ENCODE results near the gene SYNGR1. TPM values are rescaled to one million over a fixed set of nuclear protein-coding genes. Genes with fewer than 3 reads are reported as not detected.

SYNGR1 gene
- total and polyA plus RNA-seq, 2 of the 8 experiments (the other 6 are each of a cell fraction or from before 2014, with no cell fraction given): 32.5 to 84.7 TPM

DNA sequence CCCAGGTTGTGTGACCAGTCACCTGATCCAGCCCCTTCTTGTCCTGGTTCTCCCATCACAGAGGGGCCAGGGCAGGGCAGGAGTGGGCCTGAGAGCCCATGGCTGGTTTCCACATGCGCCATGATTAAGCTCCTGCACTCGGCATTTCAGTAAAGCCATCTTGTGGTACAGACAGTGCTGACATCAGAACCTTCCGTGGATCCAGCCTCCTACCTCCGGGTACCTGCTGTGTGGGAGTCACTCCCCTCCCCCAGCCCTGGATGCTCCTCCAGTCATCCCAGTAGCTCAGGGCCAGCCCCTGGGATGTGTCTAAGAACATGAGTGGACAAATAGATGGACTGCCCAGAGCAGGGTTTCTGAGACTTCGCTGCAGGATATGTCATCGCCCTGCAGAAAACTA, 84.9 kb downstream of the SYNGR1 start:
- peaks cover 0 to 11% (median 9%) of the 10 kb centered on the region in 4 experiments; a peak in 3 of 7 replicates for H3K4me1 ChIP-seq (replicated peaks in 1 of 4; ENCODE audit: control insufficient read depth in 3 of 4, insufficient read depth in 4 of 4, low read length in 3 of 4)
- H2BK12ac ChIP-seq (ENCODE audit: low read depth, low read length): no peak overlapping the region; the same call in 1 of the 2 replicates
- H3K4ac ChIP-seq (replicated peaks; ENCODE audit: insufficient read length, low read depth, low read length): no peak overlapping the region
- DNase-seq (ENCODE audit: low read depth in 1 of 2, low spot score in 2 of 2): no peak
- ChIA-PET CTCF (ENCODE audit: partially characterized antibody) (interaction anchor here (0.6 to 2.9 kb wide), 15 partner anchors 10 to 203 kb away, joined by 3 to 10 read pairs (median 4); partner anchors contain the start of gene TAB1), POLR2A (ENCODE audit: partially characterized antibody) (interaction anchor here (0.7 to 2.9 kb wide), 11 partner anchors 9 to 123 kb away, joined by 3 to 10 read pairs (median 5); partner anchors contain the start of genes ATF4 and RPL3)
- H4K5ac ChIP-seq (ENCODE audit: insufficient read length, low read depth, low read length): no peak overlapping the region
- no peak for FAIRE-seq
- H3K36me3 ChIP-seq (ENCODE audit: control insufficient read depth in 2 of 4, insufficient read depth in 4 of 4, low read length in 3 of 4): peaks cover 0 to 5% (median 2%) of the 10 kb centered on the region in 4 experiments; a peak in 4 of 8 replicates
- H2BK15ac ChIP-seq (ENCODE audit: low read length): no peak overlapping the region
- no peak overlapping the region for H3K14ac ChIP-seq (ENCODE audit: insufficient read length)
- no peak overlapping the region for H3K23ac ChIP-seq (ENCODE audit: insufficient read length)
- H4K8ac ChIP-seq (ENCODE audit: extremely low read depth, insufficient read depth, low read length): no peak overlapping the region
- H3K4me3 ChIP-seq (ENCODE audit: extremely low read depth in 1 of 4, insufficient read depth in 2 of 4, low read depth in 3 of 4, low read length in 4 of 4): no peak overlapping the region
- H3K56ac ChIP-seq (replicated peaks; ENCODE audit: insufficient read length, low read depth, low read length): no peak overlapping the region
- no peak overlapping the region for H3K27ac ChIP-seq (ENCODE audit: low read depth, low read length)
- no peak overlapping the region for H4K91ac ChIP-seq (replicated peaks; ENCODE audit: insufficient read length, low read length)
- no peak overlapping the region for H3K4me2 ChIP-seq (ENCODE audit: insufficient read depth in 1 of 2, low read depth in 2 of 2, low read length in 2 of 2)
- no peak overlapping the region for H2BK20ac ChIP-seq (ENCODE audit: low read length)
- H2AFZ ChIP-seq (ENCODE audit: low read length): no peak overlapping the region
- H2BK120ac ChIP-seq (replicated peaks; ENCODE audit: low read depth, low read length): no peak overlapping the region
- H3K18ac ChIP-seq (ENCODE audit: extremely low read depth, low read length): no peak overlapping the region
- peaks cover 0 to 3% (median 1%) of the 10 kb centered on the region in 4 experiments; a peak in 2 of 7 replicates for H3K27me3 ChIP-seq (replicated peaks in 1 of 4; ENCODE audit: control insufficient read depth in 3 of 4, extremely low read depth in 1 of 4, insufficient read depth in 3 of 4, low read length in 3 of 4)
- peaks cover 4% of the 10 kb centered on the region; the same call in 1 of the 2 replicates for H3K23me2 ChIP-seq (ENCODE audit: low read depth, low read length)
- no peak overlapping the region for H2AK5ac ChIP-seq (ENCODE audit: low read depth, low read length)
- no peak overlapping the region for H3K9ac ChIP-seq (replicated peaks in 1 of 4; ENCODE audit: extremely low read depth in 1 of 4, low read depth in 3 of 4, low read length in 3 of 4)
- no peaks in the 10 kb centered on the region for H3K79me2 ChIP-seq (ENCODE audit: control insufficient read depth in 1 of 2, insufficient read depth in 2 of 2, low read length in 2 of 2)
- H4K20me1 ChIP-seq (replicated peaks in 1 of 2; ENCODE audit: control insufficient read depth in 1 of 2, insufficient read depth in 2 of 2, low read length in 2 of 2): peaks cover 0 to 3% of the 10 kb centered on the region in 2 experiments
- H3K79me1 ChIP-seq (ENCODE audit: low read depth, low read length): no peaks in the 10 kb centered on the region
- no peak overlapping the region for H2BK5ac ChIP-seq (ENCODE audit: low read depth, low read length)
- 90% methylated on average over 6 of the region's 6 CpGs; no CpG with 5 or more reads in 1 of the 2 experiments for WGBS, 2 experiments (ENCODE audit: extremely low coverage in 1 of 2, insufficient coverage in 1 of 2, insufficient read length in 1 of 2, insufficient replicate concordance in 2 of 2, low coverage in 1 of 2, low lambda C conversion rate in 2 of 2, missing lambda C conversion rate in 1 of 2)
- H3K9me3 ChIP-seq (ENCODE audit: insufficient read depth in 2 of 2, low read depth in 1 of 2, low read length in 1 of 2): no peaks in the 10 kb centered on the region
- TF ChIP-seq EP300 (IDR thresholded peaks at IDR 0.05; ENCODE audit: borderline replicate concordance in 1 of 2, low read depth in 2 of 2, low read length in 2 of 2): no peak
- TF ChIP-seq SIX5 (IDR thresholded peaks at IDR 0.05; ENCODE audit: low read depth, low read length): no peak
- no peak for TF ChIP-seq POLR2A (IDR thresholded peaks at IDR 0.05; ENCODE audit: control extremely low read depth in 1 of 2, low read depth in 2 of 2, low read length in 2 of 2)
- TF ChIP-seq POU5F1 (IDR thresholded peaks at IDR 0.05; ENCODE audit: low read depth, low read length): no peak
- no peak for TF ChIP-seq CTBP2 (IDR thresholded peaks at IDR 0.05; ENCODE audit: borderline replicate concordance, insufficient read depth, insufficient read length, low read length)
- TF ChIP-seq SAP30 (IDR thresholded peaks at IDR 0.05; ENCODE audit: insufficient read depth, insufficient replicate concordance, low read length): no peak
- TF ChIP-seq CEBPB (IDR thresholded peaks at IDR 0.05; ENCODE audit: low read depth, low read length): no peak
- TF ChIP-seq, protein P1, sequence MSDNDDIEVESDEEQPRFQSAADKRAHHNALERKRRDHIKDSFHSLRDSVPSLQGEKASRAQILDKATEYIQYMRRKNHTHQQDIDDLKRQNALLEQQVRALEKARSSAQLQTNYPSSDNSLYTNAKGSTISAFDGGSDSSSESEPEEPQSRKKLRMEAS (IDR thresholded peaks at IDR 0.05): no peak
- TF ChIP-seq, protein P2, sequence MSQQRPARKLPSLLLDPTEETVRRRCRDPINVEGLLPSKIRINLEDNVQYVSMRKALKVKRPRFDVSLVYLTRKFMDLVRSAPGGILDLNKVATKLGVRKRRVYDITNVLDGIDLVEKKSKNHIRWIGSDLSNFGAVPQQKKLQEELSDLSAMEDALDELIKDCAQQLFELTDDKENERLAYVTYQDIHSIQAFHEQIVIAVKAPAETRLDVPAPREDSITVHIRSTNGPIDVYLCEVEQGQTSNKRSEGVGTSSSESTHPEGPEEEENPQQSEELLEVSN (IDR thresholded peaks at IDR 0.05): no peak
- TF ChIP-seq SP4 (IDR thresholded peaks at IDR 0.05; ENCODE audit: low read length): no peak
- TF ChIP-seq KDM4A (IDR thresholded peaks at IDR 0.05; ENCODE audit: low read depth, low read length, severe bottlenecking): no peak
- TF ChIP-seq TAF1 (IDR thresholded peaks at IDR 0.05; ENCODE audit: low read depth, low read length): no peak
- TF ChIP-seq JUN (IDR thresholded peaks at IDR 0.05; ENCODE audit: low read depth, low read length): no peak
